ENCODE measurements around the gene ZNF556.
"Not testable (repeated sequence)": the region's sequence is repeated elsewhere in the genome, so short reads cannot be mapped to it uniquely, and the experiment has no call there.

ZNF556 gene

GRCh38 chr19:2853015-2853606, 14.0 kb upstream of the ZNF556 start:
- no peak for DNase-seq (ENCODE audit: low spot score)

GRCh38 chr19:2854849-2855248, 12.3 kb upstream of the ZNF556 start:
- no peak for DNase-seq (ENCODE audit: low spot score)

- DNase-seq (ENCODE audit: low spot score), result no peak
These were observed 10.6 kb upstream of the ZNF556 start for GRCh38 chr19:2856457-2857050.

- DNase-seq (ENCODE audit: low spot score), result no peak
These were observed 8.3 kb upstream of the ZNF556 start for GRCh38 chr19:2858864-2859263.

GRCh38 chr19:2863816-2864215, 3.3 kb upstream of the ZNF556 start:
- DNase-seq (ENCODE audit: low spot score), result no peak

GRCh38 chr19:2865334-2866100, 1.6 kb upstream of the ZNF556 start:
- no peak for DNase-seq (ENCODE audit: low spot score)

- no peak for DNase-seq (ENCODE audit: low spot score)
These were observed 575 bp upstream of the ZNF556 start for GRCh38 chr19:2866495-2867024.

GRCh38 chr19:2869618-2870017, 2.5 kb downstream of the ZNF556 start:
- DNase-seq (ENCODE audit: low spot score), result no peak

- DNase-seq (ENCODE audit: low spot score), result not testable (repeated sequence)
These were observed 5.0 kb downstream of the ZNF556 start for GRCh38 chr19:2872175-2872574.

GRCh38 chr19:2877398-2878331, 10.5 kb downstream of the ZNF556 start:
- no peak for DNase-seq (ENCODE audit: low spot score)

- DNase-seq (ENCODE audit: low spot score), result no peak
These were observed 16.7 kb downstream of the ZNF556 start for GRCh38 chr19:2883686-2884439.

- DNase-seq (ENCODE audit: low spot score), result no peak
These were observed 18.6 kb downstream of the ZNF556 start for GRCh38 chr19:2885736-2886135.

- peak; percentile 14 for DNase-seq (ENCODE audit: low spot score)
These were observed 20.3 kb downstream of the ZNF556 start for GRCh38 chr19:2887391-2887914.

- no peak for DNase-seq (ENCODE audit: low spot score)
These were observed 21.6 kb downstream of the ZNF556 start for GRCh38 chr19:2888731-2889224.

GRCh38 chr19:2890531-2890930, 23.4 kb downstream of the ZNF556 start:
- not testable (repeated sequence) for DNase-seq (ENCODE audit: low spot score)

GRCh38 chr19:2896694-2897093, 29.6 kb downstream of the ZNF556 start:
- DNase-seq (ENCODE audit: low spot score), result no peak

- peak; percentile 87 for DNase-seq (ENCODE audit: low spot score)
These were observed 33.4 kb downstream of the ZNF556 start, which contains the start of gene ZNF57 for GRCh38 chr19:2900296-2901252. ZNF57 (plus strand) TSS chr19:2900928; CDS start chr19:2901046, 118 bp downstream.

- DNase-seq (ENCODE audit: low spot score), result no peak
These were observed 35.6 kb downstream of the ZNF556 start for GRCh38 chr19:2902590-2903218.

- not testable (repeated sequence) for DNase-seq (ENCODE audit: low spot score)
These were observed 36.2 kb downstream of the ZNF556 start for GRCh38 chr19:2903326-2903725.
